HG03139 (cell line): Measurements from ENCODE around the gene GDAP2.

Source experiments
- ATAC-seq: cut with Tn5 transposase; IDR thresholded peaks from one replicate; pipeline ENCODE4 v1.9.1; 2021; ENCODE audit not compliant: unreplicated experiment

The GDAP2 gene

DNA sequence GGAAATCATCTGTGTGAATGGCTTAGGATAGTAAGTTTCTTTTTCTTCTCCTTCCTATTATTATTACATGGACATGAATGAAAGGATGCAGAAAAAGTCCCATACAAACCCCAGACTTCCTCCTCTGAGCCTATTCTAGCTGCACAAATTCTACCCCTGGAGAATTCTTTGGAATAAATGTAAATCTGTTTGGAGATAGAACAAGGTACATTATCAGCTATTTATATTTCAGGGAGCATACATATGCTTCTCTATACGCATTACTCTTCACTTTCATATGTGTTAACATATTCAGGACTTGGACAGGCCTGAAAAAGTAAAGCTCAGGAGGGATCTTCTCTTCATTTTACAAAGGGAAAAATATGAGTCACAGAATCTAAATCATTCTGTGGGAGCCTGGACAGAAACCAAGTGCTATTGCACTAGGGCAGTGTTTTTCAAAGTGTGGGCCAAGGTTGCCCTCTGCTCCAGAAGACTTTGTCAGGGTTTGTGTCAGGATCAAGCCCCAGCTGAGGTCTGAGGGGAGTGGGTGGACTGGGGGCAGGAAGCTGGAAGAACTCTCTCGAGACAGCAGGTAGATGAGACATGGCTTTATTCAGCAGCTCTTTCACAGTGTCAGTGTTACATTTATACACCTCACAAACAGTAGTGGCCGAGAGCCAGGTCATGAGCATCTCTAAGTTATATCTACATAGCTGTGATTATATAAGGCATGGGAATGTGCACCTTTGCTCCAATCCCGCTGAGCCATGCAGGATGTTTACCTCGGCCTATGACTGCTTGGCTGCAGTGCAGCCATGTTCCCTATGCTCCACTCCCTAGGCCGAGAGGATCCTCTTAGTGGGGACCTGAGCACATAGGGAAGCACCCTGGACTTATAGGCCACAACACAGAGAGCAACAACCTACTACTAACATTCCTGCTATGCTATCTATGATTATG, 114.3 kb downstream of the GDAP2 start:
- ATAC-seq: no peak
